ENCODE results near the gene ARSB. TPM values are rescaled to one million over a fixed set of nuclear protein-coding genes. Genes with fewer than 3 reads are reported as not detected.

Gene ARSB
- total and polyA plus RNA-seq, 10 of the 15 experiments (the other 5 are each of a cell fraction or from before 2014, with no cell fraction given) = 1.2 to 8.2 (median 6.1) TPM

DNA sequence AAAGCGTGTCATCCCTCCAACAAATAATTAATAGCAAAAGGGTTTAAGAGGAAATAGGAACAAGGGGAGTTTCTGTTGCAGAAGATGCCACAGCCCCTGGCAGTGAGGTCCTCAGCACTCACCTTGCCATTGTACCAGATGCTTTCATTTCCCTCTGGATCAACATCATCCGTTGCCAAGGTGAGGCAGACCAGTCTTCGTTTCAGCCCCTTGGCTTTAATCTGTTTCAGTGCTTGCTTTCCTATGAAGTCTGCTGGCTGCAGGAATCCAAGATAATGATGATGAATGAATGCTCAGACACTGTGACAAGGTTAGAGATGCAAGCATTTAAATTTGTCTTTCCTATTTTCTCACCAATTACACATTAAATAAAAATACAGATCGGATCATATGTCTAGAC lies 20.0 kb upstream of the ARSB start:
- H3K9me3 ChIP-seq (replicated peaks; ENCODE audit: control insufficient read depth, insufficient read depth, low read length) = no peaks in the 10 kb centered on the region
- no peaks in the 10 kb centered on the region for H3K79me2 ChIP-seq (ENCODE audit: control insufficient read depth, insufficient read depth, low read length)
- ATAC-seq (no peak), FAIRE-seq (no peak), DNase-seq (ENCODE audit: low read depth, low spot score) (no peak)
- in situ Hi-C loops (cut with MboI) = no loop called here
- BruUV-seq (replicated peaks) = no TSS peak
- 0 out of 4 replicates have a peak, but pooled peaks cover 0 to 1% of the 10 kb centered on the region in 2 experiments for H3K27me3 ChIP-seq (replicated peaks in 1 of 2; ENCODE audit: control insufficient read depth in 2 of 2, insufficient read depth in 2 of 2, low read length in 1 of 2)
- WGBS (ENCODE audit: insufficient coverage, insufficient replicate concordance, low lambda C conversion rate, missing lambda C conversion rate) = 39% methylated on average over 4 of the region's 4 CpGs
- no peak overlapping the region for H3K9ac ChIP-seq (ENCODE audit: control insufficient read depth, insufficient read depth, low read length)
- H3K4me2 ChIP-seq (ENCODE audit: control insufficient read depth, insufficient read depth) = no peak overlapping the region
- POLR2A ChIA-PET = no interaction called here
- no peaks in the 10 kb centered on the region for H4K20me1 ChIP-seq (ENCODE audit: control insufficient read depth, insufficient read depth)
- intact Hi-C loops (cut with micrococcal nuclease; ENCODE audit: unreplicated experiment) = no loop called here
- H3K27ac ChIP-seq (ENCODE audit: control insufficient read depth, insufficient read depth) = no peak overlapping the region
- H2AFZ ChIP-seq (ENCODE audit: control insufficient read depth, low read depth, low read length) = no peak overlapping the region
- no peaks in the 10 kb centered on the region for H3K36me3 ChIP-seq (ENCODE audit: control insufficient read depth in 2 of 2, insufficient read depth in 2 of 2, low read length in 1 of 2)
- H3K4me3 ChIP-seq = no peak overlapping the region
- SMC1A ChIA-PET (ENCODE audit: uncharacterized antibody, unreplicated experiment) = no interaction called here
- CTCF ChIA-PET = interaction anchor here (1.7 kb wide), 1 partner anchor 19 kb away, joined by 9 read pairs; no protein-coding TSS in a partner anchor
- RAD21 ChIA-PET (ENCODE audit: unreplicated experiment) = no interaction called here
- no peaks in the 10 kb centered on the region for H3K4me1 ChIP-seq (ENCODE audit: control insufficient read depth, insufficient read depth, low read length)
- no peak for TF ChIP-seq CHD4 (IDR thresholded peaks at IDR 0.05)
- no peak for TF ChIP-seq JUND (IDR thresholded peaks at IDR 0.05; ENCODE audit: low read depth, low read length)
- TF ChIP-seq, protein P1, sequence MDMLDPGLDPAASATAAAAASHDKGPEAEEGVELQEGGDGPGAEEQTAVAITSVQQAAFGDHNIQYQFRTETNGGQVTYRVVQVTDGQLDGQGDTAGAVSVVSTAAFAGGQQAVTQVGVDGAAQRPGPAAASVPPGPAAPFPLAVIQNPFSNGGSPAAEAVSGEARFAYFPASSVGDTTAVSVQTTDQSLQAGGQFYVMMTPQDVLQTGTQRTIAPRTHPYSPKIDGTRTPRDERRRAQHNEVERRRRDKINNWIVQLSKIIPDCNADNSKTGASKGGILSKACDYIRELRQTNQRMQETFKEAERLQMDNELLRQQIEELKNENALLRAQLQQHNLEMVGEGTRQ (IDR thresholded peaks at IDR 0.05; ENCODE audit: borderline replicate concordance, low read depth, low read length) = no peak
- no peak for TF ChIP-seq CREB1 (IDR thresholded peaks at IDR 0.05; ENCODE audit: low read depth)
- TF ChIP-seq, protein P2, sequence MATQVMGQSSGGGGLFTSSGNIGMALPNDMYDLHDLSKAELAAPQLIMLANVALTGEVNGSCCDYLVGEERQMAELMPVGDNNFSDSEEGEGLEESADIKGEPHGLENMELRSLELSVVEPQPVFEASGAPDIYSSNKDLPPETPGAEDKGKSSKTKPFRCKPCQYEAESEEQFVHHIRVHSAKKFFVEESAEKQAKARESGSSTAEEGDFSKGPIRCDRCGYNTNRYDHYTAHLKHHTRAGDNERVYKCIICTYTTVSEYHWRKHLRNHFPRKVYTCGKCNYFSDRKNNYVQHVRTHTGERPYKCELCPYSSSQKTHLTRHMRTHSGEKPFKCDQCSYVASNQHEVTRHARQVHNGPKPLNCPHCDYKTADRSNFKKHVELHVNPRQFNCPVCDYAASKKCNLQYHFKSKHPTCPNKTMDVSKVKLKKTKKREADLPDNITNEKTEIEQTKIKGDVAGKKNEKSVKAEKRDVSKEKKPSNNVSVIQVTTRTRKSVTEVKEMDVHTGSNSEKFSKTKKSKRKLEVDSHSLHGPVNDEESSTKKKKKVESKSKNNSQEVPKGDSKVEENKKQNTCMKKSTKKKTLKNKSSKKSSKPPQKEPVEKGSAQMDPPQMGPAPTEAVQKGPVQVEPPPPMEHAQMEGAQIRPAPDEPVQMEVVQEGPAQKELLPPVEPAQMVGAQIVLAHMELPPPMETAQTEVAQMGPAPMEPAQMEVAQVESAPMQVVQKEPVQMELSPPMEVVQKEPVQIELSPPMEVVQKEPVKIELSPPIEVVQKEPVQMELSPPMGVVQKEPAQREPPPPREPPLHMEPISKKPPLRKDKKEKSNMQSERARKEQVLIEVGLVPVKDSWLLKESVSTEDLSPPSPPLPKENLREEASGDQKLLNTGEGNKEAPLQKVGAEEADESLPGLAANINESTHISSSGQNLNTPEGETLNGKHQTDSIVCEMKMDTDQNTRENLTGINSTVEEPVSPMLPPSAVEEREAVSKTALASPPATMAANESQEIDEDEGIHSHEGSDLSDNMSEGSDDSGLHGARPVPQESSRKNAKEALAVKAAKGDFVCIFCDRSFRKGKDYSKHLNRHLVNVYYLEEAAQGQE (IDR thresholded peaks at IDR 0.05; ENCODE audit: low read depth, low read length) = no peak
- TF ChIP-seq, protein P3, sequence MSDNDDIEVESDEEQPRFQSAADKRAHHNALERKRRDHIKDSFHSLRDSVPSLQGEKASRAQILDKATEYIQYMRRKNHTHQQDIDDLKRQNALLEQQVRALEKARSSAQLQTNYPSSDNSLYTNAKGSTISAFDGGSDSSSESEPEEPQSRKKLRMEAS (IDR thresholded peaks at IDR 0.05; ENCODE audit: low read depth, low read length) = no peak
- TF ChIP-seq POLR2AphosphoS2 (IDR thresholded peaks at IDR 0.05; ENCODE audit: low read depth, low read length) = no peak
- no peak for TF ChIP-seq SMARCA5 (IDR thresholded peaks at IDR 0.05)
- TF ChIP-seq, protein P4, sequence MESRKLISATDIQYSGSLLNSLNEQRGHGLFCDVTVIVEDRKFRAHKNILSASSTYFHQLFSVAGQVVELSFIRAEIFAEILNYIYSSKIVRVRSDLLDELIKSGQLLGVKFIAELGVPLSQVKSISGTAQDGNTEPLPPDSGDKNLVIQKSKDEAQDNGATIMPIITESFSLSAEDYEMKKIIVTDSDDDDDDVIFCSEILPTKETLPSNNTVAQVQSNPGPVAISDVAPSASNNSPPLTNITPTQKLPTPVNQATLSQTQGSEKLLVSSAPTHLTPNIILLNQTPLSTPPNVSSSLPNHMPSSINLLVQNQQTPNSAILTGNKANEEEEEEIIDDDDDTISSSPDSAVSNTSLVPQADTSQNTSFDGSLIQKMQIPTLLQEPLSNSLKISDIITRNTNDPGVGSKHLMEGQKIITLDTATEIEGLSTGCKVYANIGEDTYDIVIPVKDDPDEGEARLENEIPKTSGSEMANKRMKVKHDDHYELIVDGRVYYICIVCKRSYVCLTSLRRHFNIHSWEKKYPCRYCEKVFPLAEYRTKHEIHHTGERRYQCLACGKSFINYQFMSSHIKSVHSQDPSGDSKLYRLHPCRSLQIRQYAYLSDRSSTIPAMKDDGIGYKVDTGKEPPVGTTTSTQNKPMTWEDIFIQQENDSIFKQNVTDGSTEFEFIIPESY (IDR thresholded peaks at IDR 0.05) = no peak
- TF ChIP-seq, protein P5, sequence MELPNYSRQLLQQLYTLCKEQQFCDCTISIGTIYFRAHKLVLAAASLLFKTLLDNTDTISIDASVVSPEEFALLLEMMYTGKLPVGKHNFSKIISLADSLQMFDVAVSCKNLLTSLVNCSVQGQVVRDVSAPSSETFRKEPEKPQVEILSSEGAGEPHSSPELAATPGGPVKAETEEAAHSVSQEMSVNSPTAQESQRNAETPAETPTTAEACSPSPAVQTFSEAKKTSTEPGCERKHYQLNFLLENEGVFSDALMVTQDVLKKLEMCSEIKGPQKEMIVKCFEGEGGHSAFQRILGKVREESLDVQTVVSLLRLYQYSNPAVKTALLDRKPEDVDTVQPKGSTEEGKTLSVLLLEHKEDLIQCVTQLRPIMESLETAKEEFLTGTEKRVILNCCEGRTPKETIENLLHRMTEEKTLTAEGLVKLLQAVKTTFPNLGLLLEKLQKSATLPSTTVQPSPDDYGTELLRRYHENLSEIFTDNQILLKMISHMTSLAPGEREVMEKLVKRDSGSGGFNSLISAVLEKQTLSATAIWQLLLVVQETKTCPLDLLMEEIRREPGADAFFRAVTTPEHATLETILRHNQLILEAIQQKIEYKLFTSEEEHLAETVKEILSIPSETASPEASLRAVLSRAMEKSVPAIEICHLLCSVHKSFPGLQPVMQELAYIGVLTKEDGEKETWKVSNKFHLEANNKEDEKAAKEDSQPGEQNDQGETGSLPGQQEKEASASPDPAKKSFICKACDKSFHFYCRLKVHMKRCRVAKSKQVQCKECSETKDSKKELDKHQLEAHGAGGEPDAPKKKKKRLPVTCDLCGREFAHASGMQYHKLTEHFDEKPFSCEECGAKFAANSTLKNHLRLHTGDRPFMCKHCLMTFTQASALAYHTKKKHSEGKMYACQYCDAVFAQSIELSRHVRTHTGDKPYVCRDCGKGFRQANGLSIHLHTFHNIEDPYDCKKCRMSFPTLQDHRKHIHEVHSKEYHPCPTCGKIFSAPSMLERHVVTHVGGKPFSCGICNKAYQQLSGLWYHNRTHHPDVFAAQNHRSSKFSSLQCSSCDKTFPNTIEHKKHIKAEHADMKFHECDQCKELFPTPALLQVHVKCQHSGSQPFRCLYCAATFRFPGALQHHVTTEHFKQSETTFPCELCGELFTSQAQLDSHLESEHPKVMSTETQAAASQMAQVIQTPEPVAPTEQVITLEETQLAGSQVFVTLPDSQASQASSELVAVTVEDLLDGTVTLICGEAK (IDR thresholded peaks at IDR 0.05; ENCODE audit: borderline replicate concordance) = no peak
- no peak for TF ChIP-seq FOS (IDR thresholded peaks at IDR 0.05; ENCODE audit: borderline replicate concordance, extremely low read depth, insufficient read length)
- TF ChIP-seq ZNF217 (IDR thresholded peaks at IDR 0.05) = no peak

All from GM12878 (cell line).